Airway epithelial cell (primary cell): ENCODE results near the gene C2CD5. TPM values are rescaled to one million over a fixed set of nuclear protein-coding genes. Genes with fewer than 3 reads are reported as not detected.

Source experiments
- total RNA-seq: library from RNA; depleted of rRNA; stranded (reverse); fragments of >200 nt; gene quantifications from 2 replicates; pipeline ENCODE4 v1.2.3, GENCODE V29; 2015

Gene C2CD5, protein sequence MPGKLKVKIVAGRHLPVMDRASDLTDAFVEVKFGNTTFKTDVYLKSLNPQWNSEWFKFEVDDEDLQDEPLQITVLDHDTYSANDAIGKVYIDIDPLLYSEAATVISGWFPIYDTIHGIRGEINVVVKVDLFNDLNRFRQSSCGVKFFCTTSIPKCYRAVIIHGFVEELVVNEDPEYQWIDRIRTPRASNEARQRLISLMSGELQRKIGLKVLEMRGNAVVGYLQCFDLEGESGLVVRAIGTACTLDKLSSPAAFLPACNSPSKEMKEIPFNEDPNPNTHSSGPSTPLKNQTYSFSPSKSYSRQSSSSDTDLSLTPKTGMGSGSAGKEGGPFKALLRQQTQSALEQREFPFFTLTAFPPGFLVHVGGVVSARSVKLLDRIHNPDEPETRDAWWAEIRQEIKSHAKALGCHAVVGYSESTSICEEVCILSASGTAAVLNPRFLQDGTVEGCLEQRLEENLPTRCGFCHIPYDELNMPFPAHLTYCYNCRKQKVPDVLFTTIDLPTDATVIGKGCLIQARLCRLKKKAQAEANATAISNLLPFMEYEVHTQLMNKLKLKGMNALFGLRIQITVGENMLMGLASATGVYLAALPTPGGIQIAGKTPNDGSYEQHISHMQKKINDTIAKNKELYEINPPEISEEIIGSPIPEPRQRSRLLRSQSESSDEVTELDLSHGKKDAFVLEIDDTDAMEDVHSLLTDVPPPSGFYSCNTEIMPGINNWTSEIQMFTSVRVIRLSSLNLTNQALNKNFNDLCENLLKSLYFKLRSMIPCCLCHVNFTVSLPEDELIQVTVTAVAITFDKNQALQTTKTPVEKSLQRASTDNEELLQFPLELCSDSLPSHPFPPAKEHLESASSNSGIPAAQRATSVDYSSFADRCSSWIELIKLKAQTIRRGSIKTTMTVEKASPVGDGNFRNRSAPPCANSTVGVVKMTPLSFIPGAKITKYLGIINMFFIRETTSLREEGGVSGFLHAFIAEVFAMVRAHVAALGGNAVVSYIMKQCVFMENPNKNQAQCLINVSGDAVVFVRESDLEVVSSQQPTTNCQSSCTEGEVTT
- 10.2 and 12.8 TPM in 2 replicates for total RNA-seq

DNA sequence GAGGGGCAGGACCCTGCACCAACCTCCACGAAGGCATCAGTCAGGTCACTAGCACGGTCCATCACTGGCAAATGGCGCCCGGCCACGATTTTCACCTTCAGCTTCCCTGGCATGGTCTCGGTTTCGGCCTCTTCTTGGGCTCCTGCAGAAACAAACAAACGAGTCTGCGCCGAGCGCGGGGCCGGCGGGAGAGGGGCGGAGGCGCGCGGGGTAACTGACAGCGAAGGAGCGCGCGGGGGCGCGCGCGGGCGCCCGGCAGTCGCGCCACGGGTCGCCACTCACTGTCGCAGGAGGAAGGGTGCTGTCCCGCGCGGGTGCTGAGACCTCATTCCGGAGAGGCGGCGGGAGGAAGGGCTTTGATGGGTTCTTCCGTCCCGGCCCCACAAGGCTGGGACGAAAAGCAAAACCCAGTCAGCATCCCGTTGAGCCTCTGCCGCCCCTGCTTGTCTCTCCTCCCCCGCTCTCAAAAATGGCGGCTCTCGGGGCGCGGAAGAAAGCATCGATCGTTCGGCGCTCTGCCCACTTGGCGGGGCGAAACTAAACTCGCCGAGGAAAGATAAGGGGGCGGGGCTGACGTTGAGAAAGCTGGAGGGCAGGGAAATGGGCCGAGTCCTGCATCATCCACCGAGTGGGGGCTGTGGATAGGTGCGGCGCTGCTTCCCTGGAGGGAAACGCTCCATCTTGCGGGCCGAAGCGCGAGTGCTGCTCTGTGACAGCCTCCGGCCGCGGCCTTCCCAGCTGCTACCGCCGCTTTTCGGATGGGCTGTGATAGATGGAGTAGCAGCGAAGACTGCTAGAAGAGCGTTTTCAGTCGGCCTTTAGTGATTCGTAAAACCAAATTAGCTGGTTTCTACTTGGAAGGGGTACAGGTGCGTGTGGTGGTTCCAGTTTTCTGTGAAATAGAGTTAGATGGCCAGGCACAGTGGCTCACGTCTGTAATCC, at the start of gene C2CD5:
C2CD5 (minus strand) TSS at position 505 of the 942 bp plus-strand sequence; CDS start at position 113, 392 bp downstream.

Other genes starting within 250 kb of the C2CD5 start
- gene ST8SIA1, start 209.8 kb downstream of the C2CD5 start, total RNA-seq, result 0.21 and 0.23 TPM in 2 replicates
- gene ETNK1, start 80.6 kb upstream of the C2CD5 start, total RNA-seq, result 15.6 and 16.4 TPM in 2 replicates